SK-N-SH (cell line): ENCODE measurements around the gene NUMA1. TPM values are rescaled to one million over a fixed set of nuclear protein-coding genes. Genes with fewer than 3 reads are reported as not detected.
A peak's percentile ranks its signal among the peaks of the same experiment; 100 is the strongest.

Experiments used
- CHD2 ChIP-seq: fragments of 150-350 bp; IDR thresholded peaks from 2 replicates; pipeline ENCODE4 v1.6.1; 2018; ENCODE audit warnings: low read length; ENCODE audit not compliant: partially characterized antibody
- ELF1 ChIP-seq: IDR thresholded peaks from 2 replicates; pipeline ENCODE4 v1.4.0; 2012
- FOSL2 ChIP-seq: IDR thresholded peaks from 2 replicates; pipeline ENCODE4 v1.4.0; 2012; ENCODE audit warnings: low read depth, mild to moderate bottlenecking, moderate library complexity, borderline replicate concordance
- FOXM1 ChIP-seq: IDR thresholded peaks from 2 replicates; pipeline ENCODE4 v1.4.0; 2012; ENCODE audit warnings: low read depth, mild to moderate bottlenecking
- MAX ChIP-seq: IDR thresholded peaks from 2 replicates; pipeline ENCODE4 v1.4.0; 2012; ENCODE audit warnings: low read depth
- NRF1 ChIP-seq: IDR thresholded peaks from 2 replicates; pipeline ENCODE4 v1.6.1; 2012; ENCODE audit warnings: low read depth, mild to moderate bottlenecking, low read length
- RCOR1 ChIP-seq: fragments of 150-350 bp; IDR thresholded peaks from 2 replicates; pipeline ENCODE4 v1.6.1; 2017; ENCODE audit warnings: antibody characterized with exemption, low read length
- SIN3A ChIP-seq: IDR thresholded peaks from 2 replicates; pipeline ENCODE4 v1.6.1; 2012; ENCODE audit warnings: low read depth, mild to moderate bottlenecking, low read length, moderate library complexity, borderline replicate concordance
- USF1 ChIP-seq: IDR thresholded peaks from 2 replicates; pipeline ENCODE4 v1.4.0; 2012; ENCODE audit warnings: low read depth, borderline replicate concordance
- YY1 ChIP-seq: IDR thresholded peaks from 2 replicates; pipeline ENCODE4 v1.4.0; 2012; ENCODE audit warnings: low read depth, mild to moderate bottlenecking
- polyA plus RNA-seq, 3 experiments: library from polyadenylated mRNA; depleted of rRNA; stranded (reverse); fragments of >200 nt; gene quantifications; 2 replicates each; pipeline ENCODE4 v1.2.3, GENCODE V29; 2012
- TF ChIP-seq, protein P1 (sequence below): IDR thresholded peaks from 2 replicates; pipeline ENCODE4 v1.6.1; 2012; ENCODE audit warnings: mild to moderate bottlenecking, low read depth, low read length, moderate library complexity
- TF ChIP-seq, protein P2 (sequence below): fragments of 200-600 bp; sonication (generic); IDR thresholded peaks from 2 replicates; pipeline ENCODE4 v1.6.1; 2017; ENCODE audit warnings: antibody characterized with exemption, mild to moderate bottlenecking, moderate library complexity
- TF ChIP-seq, protein P3 (sequence below): IDR thresholded peaks from 2 replicates; pipeline ENCODE4; 2012
- TF ChIP-seq, protein P4 (sequence below): fragments of 150-350 bp; IDR thresholded peaks from 2 replicates; pipeline ENCODE4 v1.6.1; 2016; ENCODE audit warnings: mild to moderate bottlenecking, low read depth, low read length

The NUMA1 gene
- polyA plus RNA-seq, 1 of the 3 experiments (the other 2 are of a cell fraction) = 111 TPM

DNA sequence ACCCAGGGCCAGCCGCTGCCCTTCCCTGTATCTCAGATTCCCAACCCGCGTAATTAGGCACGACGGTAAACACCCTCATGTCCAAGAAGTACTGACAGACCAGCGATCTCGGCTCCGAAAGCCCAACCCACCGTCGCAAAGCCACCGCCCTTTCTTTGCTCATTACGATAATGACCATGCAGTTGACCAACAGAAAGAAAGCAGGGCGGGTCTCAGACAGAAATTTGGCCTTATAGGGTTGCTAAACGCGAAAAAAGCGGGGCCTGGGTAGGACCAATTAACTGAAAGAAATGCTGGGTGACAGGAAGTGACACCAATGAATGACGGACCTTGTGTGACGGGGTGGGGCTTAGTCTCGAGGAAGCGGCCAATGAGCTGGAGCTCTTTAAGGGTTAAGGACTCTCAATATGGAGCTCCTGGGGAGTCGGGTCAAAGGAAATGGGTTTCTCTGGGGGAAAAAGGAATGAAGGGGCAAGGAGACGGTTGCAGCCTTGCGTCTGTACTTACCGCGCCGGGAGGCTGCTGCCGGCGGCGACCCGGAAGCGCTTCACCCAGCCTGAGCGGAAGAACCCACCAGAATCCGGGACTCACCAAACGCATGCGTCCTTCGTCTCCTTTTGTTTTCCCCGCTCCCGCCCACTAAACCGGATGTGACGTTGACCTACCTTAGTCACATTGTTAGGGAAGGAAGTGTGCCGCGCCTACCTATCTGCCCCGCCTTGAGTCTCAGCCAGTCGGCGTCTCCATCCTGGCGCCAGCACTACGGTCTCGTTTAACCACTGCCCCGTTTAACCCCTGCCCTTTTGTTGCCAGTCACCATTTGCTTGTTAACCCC, 32.0 kb upstream of the NUMA1 start, which contains the start of gene ANAPC15 (continued):
- TF ChIP-seq, protein P1, sequence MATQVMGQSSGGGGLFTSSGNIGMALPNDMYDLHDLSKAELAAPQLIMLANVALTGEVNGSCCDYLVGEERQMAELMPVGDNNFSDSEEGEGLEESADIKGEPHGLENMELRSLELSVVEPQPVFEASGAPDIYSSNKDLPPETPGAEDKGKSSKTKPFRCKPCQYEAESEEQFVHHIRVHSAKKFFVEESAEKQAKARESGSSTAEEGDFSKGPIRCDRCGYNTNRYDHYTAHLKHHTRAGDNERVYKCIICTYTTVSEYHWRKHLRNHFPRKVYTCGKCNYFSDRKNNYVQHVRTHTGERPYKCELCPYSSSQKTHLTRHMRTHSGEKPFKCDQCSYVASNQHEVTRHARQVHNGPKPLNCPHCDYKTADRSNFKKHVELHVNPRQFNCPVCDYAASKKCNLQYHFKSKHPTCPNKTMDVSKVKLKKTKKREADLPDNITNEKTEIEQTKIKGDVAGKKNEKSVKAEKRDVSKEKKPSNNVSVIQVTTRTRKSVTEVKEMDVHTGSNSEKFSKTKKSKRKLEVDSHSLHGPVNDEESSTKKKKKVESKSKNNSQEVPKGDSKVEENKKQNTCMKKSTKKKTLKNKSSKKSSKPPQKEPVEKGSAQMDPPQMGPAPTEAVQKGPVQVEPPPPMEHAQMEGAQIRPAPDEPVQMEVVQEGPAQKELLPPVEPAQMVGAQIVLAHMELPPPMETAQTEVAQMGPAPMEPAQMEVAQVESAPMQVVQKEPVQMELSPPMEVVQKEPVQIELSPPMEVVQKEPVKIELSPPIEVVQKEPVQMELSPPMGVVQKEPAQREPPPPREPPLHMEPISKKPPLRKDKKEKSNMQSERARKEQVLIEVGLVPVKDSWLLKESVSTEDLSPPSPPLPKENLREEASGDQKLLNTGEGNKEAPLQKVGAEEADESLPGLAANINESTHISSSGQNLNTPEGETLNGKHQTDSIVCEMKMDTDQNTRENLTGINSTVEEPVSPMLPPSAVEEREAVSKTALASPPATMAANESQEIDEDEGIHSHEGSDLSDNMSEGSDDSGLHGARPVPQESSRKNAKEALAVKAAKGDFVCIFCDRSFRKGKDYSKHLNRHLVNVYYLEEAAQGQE = 0 out of 2 replicates have a peak, but pooled peaks have one; percentile 38
- TF ChIP-seq CHD2 (peak; percentile 85), YY1 (0 out of 2 replicates have a peak, but pooled peaks have one; percentile 13), FOSL2 (no peak), RCOR1 (no peak), FOXM1 (no peak), SIN3A (peak; percentile 63; the same call in 1 of the 2 replicates), MAX (peak; percentile 83), USF1 (peak; percentile 78), ELF1 (peak; percentile 69), NRF1 (peak; percentile 79)
- TF ChIP-seq, protein P2, sequence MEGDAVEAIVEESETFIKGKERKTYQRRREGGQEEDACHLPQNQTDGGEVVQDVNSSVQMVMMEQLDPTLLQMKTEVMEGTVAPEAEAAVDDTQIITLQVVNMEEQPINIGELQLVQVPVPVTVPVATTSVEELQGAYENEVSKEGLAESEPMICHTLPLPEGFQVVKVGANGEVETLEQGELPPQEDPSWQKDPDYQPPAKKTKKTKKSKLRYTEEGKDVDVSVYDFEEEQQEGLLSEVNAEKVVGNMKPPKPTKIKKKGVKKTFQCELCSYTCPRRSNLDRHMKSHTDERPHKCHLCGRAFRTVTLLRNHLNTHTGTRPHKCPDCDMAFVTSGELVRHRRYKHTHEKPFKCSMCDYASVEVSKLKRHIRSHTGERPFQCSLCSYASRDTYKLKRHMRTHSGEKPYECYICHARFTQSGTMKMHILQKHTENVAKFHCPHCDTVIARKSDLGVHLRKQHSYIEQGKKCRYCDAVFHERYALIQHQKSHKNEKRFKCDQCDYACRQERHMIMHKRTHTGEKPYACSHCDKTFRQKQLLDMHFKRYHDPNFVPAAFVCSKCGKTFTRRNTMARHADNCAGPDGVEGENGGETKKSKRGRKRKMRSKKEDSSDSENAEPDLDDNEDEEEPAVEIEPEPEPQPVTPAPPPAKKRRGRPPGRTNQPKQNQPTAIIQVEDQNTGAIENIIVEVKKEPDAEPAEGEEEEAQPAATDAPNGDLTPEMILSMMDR = no peak
- TF ChIP-seq, protein P3, sequence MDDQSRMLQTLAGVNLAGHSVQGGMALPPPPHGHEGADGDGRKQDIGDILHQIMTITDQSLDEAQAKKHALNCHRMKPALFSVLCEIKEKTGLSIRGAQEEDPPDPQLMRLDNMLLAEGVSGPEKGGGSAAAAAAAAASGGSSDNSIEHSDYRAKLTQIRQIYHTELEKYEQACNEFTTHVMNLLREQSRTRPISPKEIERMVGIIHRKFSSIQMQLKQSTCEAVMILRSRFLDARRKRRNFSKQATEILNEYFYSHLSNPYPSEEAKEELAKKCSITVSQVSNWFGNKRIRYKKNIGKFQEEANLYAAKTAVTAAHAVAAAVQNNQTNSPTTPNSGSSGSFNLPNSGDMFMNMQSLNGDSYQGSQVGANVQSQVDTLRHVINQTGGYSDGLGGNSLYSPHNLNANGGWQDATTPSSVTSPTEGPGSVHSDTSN = peak; percentile 97
- TF ChIP-seq, protein P4, sequence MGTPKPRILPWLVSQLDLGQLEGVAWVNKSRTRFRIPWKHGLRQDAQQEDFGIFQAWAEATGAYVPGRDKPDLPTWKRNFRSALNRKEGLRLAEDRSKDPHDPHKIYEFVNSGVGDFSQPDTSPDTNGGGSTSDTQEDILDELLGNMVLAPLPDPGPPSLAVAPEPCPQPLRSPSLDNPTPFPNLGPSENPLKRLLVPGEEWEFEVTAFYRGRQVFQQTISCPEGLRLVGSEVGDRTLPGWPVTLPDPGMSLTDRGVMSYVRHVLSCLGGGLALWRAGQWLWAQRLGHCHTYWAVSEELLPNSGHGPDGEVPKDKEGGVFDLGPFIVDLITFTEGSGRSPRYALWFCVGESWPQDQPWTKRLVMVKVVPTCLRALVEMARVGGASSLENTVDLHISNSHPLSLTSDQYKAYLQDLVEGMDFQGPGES = peak; percentile 57
- TF ChIP-seq, all 33 proteins: peak for 17
